ENCODE measurements around the gene MOAP1.
"Not testable (repeated sequence)": the region's sequence is repeated elsewhere in the genome, so short reads cannot be mapped to it uniquely, and the experiment has no call there.

GRCh38 chr14:93159625-93160352, 24.9 kb downstream of the MOAP1 start:
- not testable (repeated sequence) for TF ChIP-seq EZH2phosphoT487 (IDR thresholded peaks at IDR 0.05; ENCODE audit: low read depth, severe bottlenecking, unreplicated experiment); CTCF (IDR thresholded peaks at IDR 0.05; ENCODE audit: poor library complexity)
